ENCODE measurements around the gene OR2A1. TPM values are rescaled to one million over a fixed set of nuclear protein-coding genes. Genes with fewer than 3 reads are reported as not detected.
"Not testable (repeated sequence)": the region's sequence is repeated elsewhere in the genome, so short reads cannot be mapped to it uniquely, and the experiment has no call there.

OR2A1 gene, protein sequence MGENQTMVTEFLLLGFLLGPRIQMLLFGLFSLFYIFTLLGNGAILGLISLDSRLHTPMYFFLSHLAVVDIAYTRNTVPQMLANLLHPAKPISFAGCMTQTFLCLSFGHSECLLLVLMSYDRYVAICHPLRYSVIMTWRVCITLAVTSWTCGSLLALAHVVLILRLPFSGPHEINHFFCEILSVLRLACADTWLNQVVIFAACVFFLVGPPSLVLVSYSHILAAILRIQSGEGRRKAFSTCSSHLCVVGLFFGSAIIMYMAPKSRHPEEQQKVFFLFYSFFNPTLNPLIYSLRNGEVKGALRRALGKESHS
- polyA plus RNA-seq (2013): 1.7 TPM

DNA sequence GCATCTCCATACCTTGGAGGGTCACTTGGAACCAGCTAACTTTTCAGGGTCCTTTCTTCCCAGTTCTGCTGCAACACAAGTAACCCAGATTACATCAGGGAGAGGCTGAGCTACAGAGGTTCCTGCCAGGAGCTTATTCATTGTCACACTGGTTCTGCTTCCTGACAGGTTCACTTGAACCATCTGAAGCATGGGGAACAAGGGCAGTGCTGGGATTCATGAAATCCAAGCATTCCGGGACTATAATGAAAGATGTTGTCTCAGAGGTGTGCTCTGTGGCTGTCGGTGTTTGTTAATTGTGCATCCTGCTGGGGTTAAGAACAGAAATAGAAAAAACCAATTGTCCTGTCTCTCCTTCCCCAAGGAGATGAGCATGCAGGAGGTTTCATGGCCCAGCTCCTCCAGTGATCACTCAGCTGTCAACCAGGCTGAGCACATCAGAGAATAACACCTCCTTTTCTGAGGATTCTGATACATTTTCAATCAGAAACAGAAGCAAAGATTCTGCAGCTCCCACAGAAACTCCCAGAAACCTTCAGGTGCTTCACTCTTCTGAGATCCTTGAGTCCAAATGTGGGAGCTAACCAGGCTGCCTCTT is at the start of gene OR2A1:
Gene OR2A1 (plus strand): TSS at position 548 of the 598 bp plus-strand sequence. CDS start 5,706 bp downstream, outside the sequence.
- DNase-seq; H3K4me1 ChIP-seq (ENCODE audit: control extremely low read depth in 1 of 4, control insufficient read depth in 4 of 4, insufficient read depth in 4 of 4, low read length in 3 of 4); H3K36me3 ChIP-seq (ENCODE audit: control insufficient read depth in 4 of 4, insufficient read depth in 4 of 4, low read length in 3 of 4); H3K9me3 ChIP-seq (ENCODE audit: control extremely low read depth in 1 of 5, control insufficient read depth in 4 of 5, insufficient read depth in 2 of 5, low read depth in 1 of 5, low read length in 4 of 5); H3K27me3 ChIP-seq (replicated peaks in 2 of 5; ENCODE audit: control insufficient read depth in 4 of 5, insufficient read depth in 5 of 5, low read length in 4 of 5); H3K27ac ChIP-seq (ENCODE audit: insufficient read depth in 1 of 2, low read depth in 1 of 2, low read length in 2 of 2, poor library complexity in 1 of 2, severe bottlenecking in 2 of 2); CTCF ChIA-PET; POLR2A ChIA-PET; H3K4me3 ChIP-seq (ENCODE audit: control insufficient read depth in 1 of 7, extremely low read depth in 1 of 7, insufficient read depth in 4 of 7, low read depth in 2 of 7, low read length in 6 of 7): not testable (repeated sequence)
- no CpG with 5 or more reads among the region's 2 CpGs for WGBS (ENCODE audit: insufficient coverage)

DNA sequence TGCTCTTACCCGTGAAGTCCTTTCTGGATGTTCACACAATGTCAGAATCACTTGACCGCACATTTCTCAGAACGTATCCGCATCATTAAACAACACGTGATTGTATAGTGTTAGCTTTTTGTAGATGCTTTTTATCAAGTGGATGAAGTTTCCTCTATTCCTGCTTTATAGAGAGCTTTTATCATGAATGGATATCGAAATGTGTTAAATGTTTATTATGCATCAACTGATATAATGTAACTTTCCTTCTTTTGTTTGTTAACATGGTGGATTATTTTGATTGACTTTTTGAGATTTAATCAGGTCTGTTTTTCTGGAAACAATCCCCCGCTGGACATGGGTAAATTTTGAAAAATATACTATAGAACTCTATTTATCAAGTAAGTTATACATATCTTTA is 47.5 kb upstream of the OR2A1 start, which contains the start of gene OR2A7:
Gene OR2A7 (minus strand): TSS at position 101 of the 400 bp plus-strand sequence. CDS start 5,164 bp downstream, outside the sequence.
- CTCF ChIA-PET, POLR2A ChIA-PET: not testable (repeated sequence)

DNA sequence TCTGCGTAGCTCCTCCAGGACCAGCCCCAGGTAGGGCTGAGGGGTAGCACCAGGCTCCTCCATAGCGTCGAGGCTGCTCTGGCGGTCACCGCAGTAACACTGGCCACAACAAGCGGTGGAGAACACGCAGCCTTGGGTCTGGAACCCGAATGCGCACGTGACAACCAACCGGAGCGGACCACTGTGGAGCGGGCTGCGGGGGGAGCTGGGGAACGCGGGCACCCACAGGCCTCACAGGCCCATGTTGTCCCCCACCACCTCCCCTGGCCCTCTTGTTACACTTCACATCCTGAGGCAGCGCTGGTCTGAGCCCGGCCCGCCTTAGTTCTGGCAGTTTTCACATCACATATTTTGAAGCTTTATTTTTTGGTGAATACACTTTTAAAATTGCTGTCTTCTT is 43.0 kb upstream of the OR2A1 start, which contains the start of gene CTAGE8:
Gene CTAGE8 (minus strand): TSS at position 101 of the 400 bp plus-strand sequence. CDS start 38 bp downstream, at position 63.
- H3K4me3 ChIP-seq (ENCODE audit: control insufficient read depth in 1 of 7, extremely low read depth in 1 of 7, insufficient read depth in 4 of 7, low read depth in 2 of 7, low read length in 6 of 7); H3K9me3 ChIP-seq (ENCODE audit: control extremely low read depth in 1 of 5, control insufficient read depth in 4 of 5, insufficient read depth in 2 of 5, low read depth in 1 of 5, low read length in 4 of 5); CTCF ChIA-PET; H3K27me3 ChIP-seq (replicated peaks in 2 of 5; ENCODE audit: control insufficient read depth in 4 of 5, insufficient read depth in 5 of 5, low read length in 4 of 5); DNase-seq; H3K36me3 ChIP-seq (ENCODE audit: control insufficient read depth in 4 of 4, insufficient read depth in 4 of 4, low read length in 3 of 4); H3K4me1 ChIP-seq (ENCODE audit: control extremely low read depth in 1 of 4, control insufficient read depth in 4 of 4, insufficient read depth in 4 of 4, low read length in 3 of 4); POLR2A ChIA-PET; H3K27ac ChIP-seq (ENCODE audit: insufficient read depth in 1 of 2, low read depth in 1 of 2, low read length in 2 of 2, poor library complexity in 1 of 2, severe bottlenecking in 2 of 2): not testable (repeated sequence)
- WGBS (ENCODE audit: insufficient coverage): no CpG with 5 or more reads among the region's 19 CpGs

More for the DNA sequence above, 47.5 kb upstream of the OR2A1 start, which contains the start of gene OR2A7:
- not testable (repeated sequence) for H3K27me3 ChIP-seq (replicated peaks in 2 of 5; ENCODE audit: control insufficient read depth in 4 of 5, insufficient read depth in 5 of 5, low read length in 4 of 5); H3K9me3 ChIP-seq (ENCODE audit: control extremely low read depth in 1 of 5, control insufficient read depth in 4 of 5, insufficient read depth in 2 of 5, low read depth in 1 of 5, low read length in 4 of 5); DNase-seq; H3K4me1 ChIP-seq (ENCODE audit: control extremely low read depth in 1 of 4, control insufficient read depth in 4 of 4, insufficient read depth in 4 of 4, low read length in 3 of 4); H3K4me3 ChIP-seq (ENCODE audit: control insufficient read depth in 1 of 7, extremely low read depth in 1 of 7, insufficient read depth in 4 of 7, low read depth in 2 of 7, low read length in 6 of 7); H3K27ac ChIP-seq (ENCODE audit: insufficient read depth in 1 of 2, low read depth in 1 of 2, low read length in 2 of 2, poor library complexity in 1 of 2, severe bottlenecking in 2 of 2); H3K36me3 ChIP-seq (ENCODE audit: control insufficient read depth in 4 of 4, insufficient read depth in 4 of 4, low read length in 3 of 4)
- no CpG with 5 or more reads among the region's 7 CpGs for WGBS (ENCODE audit: insufficient coverage)

DNA sequence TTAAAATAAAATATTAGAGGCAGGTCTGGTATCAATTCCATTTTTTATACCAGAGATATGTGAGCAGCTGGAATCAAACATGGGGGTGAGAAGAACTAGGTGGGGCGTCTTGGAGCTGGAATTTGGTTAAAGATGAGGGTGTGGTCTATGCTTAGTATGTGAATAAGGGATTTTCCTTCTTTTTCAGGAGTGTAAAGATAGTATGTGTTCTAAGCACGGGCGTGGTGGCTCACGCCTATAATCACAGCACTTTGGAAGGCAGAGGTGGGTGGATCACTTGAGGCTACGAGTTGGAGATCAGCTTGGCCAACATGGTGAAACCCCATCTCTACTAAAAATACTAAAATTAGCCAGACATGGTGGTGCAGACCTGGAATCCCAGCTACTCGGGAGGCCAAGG is 36.9 kb upstream of the OR2A1 start:
- DNase-seq; H3K36me3 ChIP-seq (ENCODE audit: control insufficient read depth in 4 of 4, insufficient read depth in 4 of 4, low read length in 3 of 4); H3K27ac ChIP-seq (ENCODE audit: insufficient read depth in 1 of 2, low read depth in 1 of 2, low read length in 2 of 2, poor library complexity in 1 of 2, severe bottlenecking in 2 of 2); H3K27me3 ChIP-seq (replicated peaks in 2 of 5; ENCODE audit: control insufficient read depth in 4 of 5, insufficient read depth in 5 of 5, low read length in 4 of 5); H3K4me3 ChIP-seq (ENCODE audit: control insufficient read depth in 1 of 7, extremely low read depth in 1 of 7, insufficient read depth in 4 of 7, low read depth in 2 of 7, low read length in 6 of 7); H3K9me3 ChIP-seq (ENCODE audit: control extremely low read depth in 1 of 5, control insufficient read depth in 4 of 5, insufficient read depth in 2 of 5, low read depth in 1 of 5, low read length in 4 of 5); H3K4me1 ChIP-seq (ENCODE audit: control extremely low read depth in 1 of 4, control insufficient read depth in 4 of 4, insufficient read depth in 4 of 4, low read length in 3 of 4); POLR2A ChIA-PET; CTCF ChIA-PET: not testable (repeated sequence)
- no CpG with 5 or more reads among the region's 6 CpGs for WGBS (ENCODE audit: insufficient coverage)

DNA sequence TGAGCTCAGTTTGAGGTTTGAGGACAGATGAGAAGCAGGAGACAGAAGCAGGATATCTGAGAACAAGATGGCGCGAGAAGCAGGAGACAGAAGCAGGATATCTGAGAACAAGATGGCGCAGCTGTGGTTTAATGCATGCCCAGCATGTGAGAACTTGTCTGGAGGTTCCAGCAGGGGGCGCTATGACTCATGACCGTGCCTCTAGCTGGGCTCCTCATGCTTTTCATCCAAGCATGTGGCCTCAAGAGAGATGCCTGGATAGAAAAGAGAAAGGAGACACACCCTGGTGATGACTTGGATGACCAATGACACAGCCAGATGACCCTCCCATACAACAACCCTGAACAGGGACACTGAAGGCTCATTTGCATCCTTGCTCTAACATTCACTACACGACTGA is 32.2 kb upstream of the OR2A1 start:
- POLR2A ChIA-PET; H3K27ac ChIP-seq (ENCODE audit: insufficient read depth in 1 of 2, low read depth in 1 of 2, low read length in 2 of 2, poor library complexity in 1 of 2, severe bottlenecking in 2 of 2); H3K36me3 ChIP-seq (ENCODE audit: control insufficient read depth in 4 of 4, insufficient read depth in 4 of 4, low read length in 3 of 4); H3K4me3 ChIP-seq (ENCODE audit: control insufficient read depth in 1 of 7, extremely low read depth in 1 of 7, insufficient read depth in 4 of 7, low read depth in 2 of 7, low read length in 6 of 7); H3K27me3 ChIP-seq (replicated peaks in 2 of 5; ENCODE audit: control insufficient read depth in 4 of 5, insufficient read depth in 5 of 5, low read length in 4 of 5); DNase-seq; H3K4me1 ChIP-seq (ENCODE audit: control extremely low read depth in 1 of 4, control insufficient read depth in 4 of 4, insufficient read depth in 4 of 4, low read length in 3 of 4); H3K9me3 ChIP-seq (ENCODE audit: control extremely low read depth in 1 of 5, control insufficient read depth in 4 of 5, insufficient read depth in 2 of 5, low read depth in 1 of 5, low read length in 4 of 5); CTCF ChIA-PET: not testable (repeated sequence)
- no CpG with 5 or more reads among the region's 6 CpGs for WGBS (ENCODE audit: insufficient coverage)

DNA sequence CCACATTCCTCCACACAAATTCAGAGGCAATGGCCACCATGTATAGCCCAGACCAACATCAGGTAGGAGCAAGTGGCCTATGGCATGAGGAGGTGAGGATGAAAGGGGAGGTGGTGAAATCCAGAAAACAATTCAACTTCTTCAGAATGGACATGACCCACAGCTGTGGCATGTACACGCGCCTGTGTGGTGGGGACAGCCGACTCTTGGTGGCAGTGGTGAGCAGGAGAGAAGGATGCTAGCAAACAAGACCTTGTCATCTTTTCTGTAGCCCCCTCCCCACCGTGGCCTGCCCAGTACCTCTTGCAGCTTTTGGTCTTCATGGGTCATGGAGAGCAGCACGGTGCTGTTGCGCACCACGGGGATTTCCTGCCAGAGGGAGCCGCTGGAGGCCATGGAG is 30.2 kb upstream of the OR2A1 start:
- no CpG with 5 or more reads among the region's 8 CpGs for WGBS (ENCODE audit: insufficient coverage)
- POLR2A ChIA-PET, CTCF ChIA-PET: not testable (repeated sequence)

DNA sequence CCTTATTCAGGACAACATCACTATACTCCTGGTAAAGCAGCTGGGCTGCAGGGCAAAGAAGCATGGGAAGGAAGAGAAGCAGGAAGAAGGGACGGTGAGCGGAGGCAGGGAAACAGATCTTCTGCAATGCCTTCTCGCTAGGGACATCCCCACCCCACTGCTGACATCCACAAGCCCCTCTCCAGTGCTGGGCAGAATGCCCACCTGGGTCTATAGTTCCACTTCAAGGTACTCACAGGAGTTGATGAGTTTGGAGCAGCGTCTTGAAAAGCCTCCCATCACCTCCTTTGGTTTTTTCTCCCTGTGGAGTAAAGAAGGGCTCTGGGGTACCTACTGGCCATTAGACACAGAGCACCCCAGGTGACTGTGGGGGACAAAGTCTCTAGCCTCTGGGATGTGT is 29.7 kb upstream of the OR2A1 start:
- POLR2A ChIA-PET; H3K4me1 ChIP-seq (ENCODE audit: control extremely low read depth in 1 of 4, control insufficient read depth in 4 of 4, insufficient read depth in 4 of 4, low read length in 3 of 4); H3K9me3 ChIP-seq (ENCODE audit: control extremely low read depth in 1 of 5, control insufficient read depth in 4 of 5, insufficient read depth in 2 of 5, low read depth in 1 of 5, low read length in 4 of 5); H3K27ac ChIP-seq (ENCODE audit: insufficient read depth in 1 of 2, low read depth in 1 of 2, low read length in 2 of 2, poor library complexity in 1 of 2, severe bottlenecking in 2 of 2); H3K36me3 ChIP-seq (ENCODE audit: control insufficient read depth in 4 of 4, insufficient read depth in 4 of 4, low read length in 3 of 4); H3K4me3 ChIP-seq (ENCODE audit: control insufficient read depth in 1 of 7, extremely low read depth in 1 of 7, insufficient read depth in 4 of 7, low read depth in 2 of 7, low read length in 6 of 7); H3K27me3 ChIP-seq (replicated peaks in 2 of 5; ENCODE audit: control insufficient read depth in 4 of 5, insufficient read depth in 5 of 5, low read length in 4 of 5); DNase-seq; CTCF ChIA-PET: not testable (repeated sequence)
- 100% methylated on average over 1 of the region's 4 CpGs for WGBS (ENCODE audit: insufficient coverage)

More for the DNA sequence above, 30.2 kb upstream of the OR2A1 start:
- not testable (repeated sequence) for H3K9me3 ChIP-seq (ENCODE audit: control extremely low read depth in 1 of 5, control insufficient read depth in 4 of 5, insufficient read depth in 2 of 5, low read depth in 1 of 5, low read length in 4 of 5); H3K4me3 ChIP-seq (ENCODE audit: control insufficient read depth in 1 of 7, extremely low read depth in 1 of 7, insufficient read depth in 4 of 7, low read depth in 2 of 7, low read length in 6 of 7); DNase-seq; H3K27ac ChIP-seq (ENCODE audit: insufficient read depth in 1 of 2, low read depth in 1 of 2, low read length in 2 of 2, poor library complexity in 1 of 2, severe bottlenecking in 2 of 2); H3K4me1 ChIP-seq (ENCODE audit: control extremely low read depth in 1 of 4, control insufficient read depth in 4 of 4, insufficient read depth in 4 of 4, low read length in 3 of 4); H3K27me3 ChIP-seq (replicated peaks in 2 of 5; ENCODE audit: control insufficient read depth in 4 of 5, insufficient read depth in 5 of 5, low read length in 4 of 5); H3K36me3 ChIP-seq (ENCODE audit: control insufficient read depth in 4 of 4, insufficient read depth in 4 of 4, low read length in 3 of 4)

Data from common myeloid progenitor, CD34-positive (primary cell).